Effector CD4-positive, alpha-beta T cell (primary cell): Measurements from ENCODE around the gene GAB2.

Source experiments
- DNase-seq: peaks from one replicate; pipeline ENCODE4 v3.0.0-alpha.2; 2020

Gene GAB2

DNA sequence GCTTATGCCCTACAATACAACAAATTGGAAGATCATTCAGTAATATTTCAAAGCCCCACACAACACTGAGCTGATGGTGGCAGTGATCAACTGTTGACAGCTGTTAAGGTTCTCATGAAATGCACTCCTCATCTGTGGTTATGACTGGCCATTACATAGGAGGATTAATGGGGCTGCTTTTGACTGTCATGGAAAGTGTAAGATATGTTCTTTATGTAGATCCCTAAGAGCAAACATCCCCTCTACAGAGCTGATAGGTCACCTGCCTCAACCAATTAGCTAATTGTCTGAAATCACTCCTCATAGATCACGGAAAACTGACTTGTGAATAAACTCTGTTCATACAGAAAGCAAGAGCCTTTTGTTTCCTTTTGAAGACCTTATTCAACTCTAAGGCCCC is 78.1 kb downstream of the GAB2 start:
- DNase-seq = no peak

- DNase-seq = no peak
Measured at GRCh38 chr11:78338702-78339101, 78.9 kb downstream of the GAB2 start.

DNA sequence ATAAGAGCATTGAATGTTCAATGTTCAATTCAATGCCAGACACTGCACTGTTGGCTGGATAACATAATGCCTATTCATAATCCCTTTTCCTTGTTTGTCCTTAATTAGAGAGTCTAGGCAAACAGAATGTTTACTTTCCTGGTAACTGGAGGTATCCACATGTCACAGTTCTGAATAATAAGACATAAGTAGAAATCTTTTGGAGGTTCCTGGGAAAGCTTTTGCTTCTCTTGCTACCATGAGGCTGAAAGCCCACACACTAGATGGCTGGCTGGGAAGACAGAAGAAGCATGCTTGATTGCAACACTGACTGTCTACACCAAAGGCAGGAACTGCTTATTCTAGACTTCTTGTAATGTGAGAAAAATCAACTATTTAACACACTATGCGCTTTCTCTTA is 79.5 kb downstream of the GAB2 start:
- no peak for DNase-seq

DNA sequence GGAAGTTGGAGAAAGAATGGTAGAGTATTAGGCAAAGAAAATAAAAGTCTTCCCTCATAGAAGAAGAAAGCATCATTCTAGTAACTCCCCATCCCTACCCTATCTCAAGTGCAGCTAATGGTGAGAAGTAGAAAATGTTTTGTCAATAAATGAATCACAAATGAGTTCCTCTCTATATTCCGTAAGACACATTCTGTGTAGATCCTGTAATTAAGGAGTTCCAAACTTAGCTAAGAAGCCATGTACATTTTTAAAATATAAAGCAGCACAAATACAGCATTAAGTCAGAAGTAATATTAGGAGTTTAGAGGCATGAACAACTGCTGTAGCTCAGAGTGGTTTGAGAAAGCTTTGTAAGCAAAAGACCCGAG is 80.1 kb downstream of the GAB2 start:
- DNase-seq = no peak

GRCh38 chr11:78336877-78337553 is 80.6 kb downstream of the GAB2 start:
- no peak for DNase-seq

DNA sequence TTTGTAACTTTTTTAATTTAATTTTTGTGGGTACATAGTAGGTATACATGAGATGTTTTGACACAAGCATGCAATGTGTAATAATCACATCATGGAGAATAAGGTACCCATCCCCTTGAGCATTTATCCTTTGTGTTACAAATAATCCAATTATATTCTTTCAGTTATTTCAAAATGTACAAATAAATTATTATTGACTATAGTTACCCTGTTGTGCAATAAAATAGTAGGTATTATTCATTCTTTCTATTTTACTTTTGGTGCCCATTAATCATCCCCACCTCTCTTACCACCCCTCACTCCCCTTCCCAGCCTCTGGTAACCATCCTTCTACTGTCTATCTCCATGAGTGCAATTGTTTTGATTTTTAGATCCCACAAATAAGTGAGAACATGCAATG is 83.5 kb downstream of the GAB2 start:
- DNase-seq = no peak

DNA sequence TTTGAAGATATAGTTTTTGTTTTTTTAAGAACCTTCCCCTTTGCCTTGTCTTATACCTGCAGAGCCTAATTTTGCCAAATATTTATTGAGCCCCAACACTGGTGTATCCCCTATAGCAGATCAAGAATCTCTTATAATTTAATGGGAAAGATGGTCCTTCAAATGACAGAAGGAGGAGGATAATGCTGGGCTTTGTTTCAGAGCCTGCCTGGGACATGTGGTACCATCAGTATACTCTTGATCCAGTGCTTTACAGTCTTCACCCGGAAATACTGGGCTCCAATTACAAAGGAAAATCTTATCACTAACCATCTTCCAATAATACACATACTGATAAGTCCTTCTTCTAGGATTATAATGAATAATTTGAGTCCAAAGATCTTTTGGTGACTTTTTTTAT is 84.7 kb downstream of the GAB2 start:
- DNase-seq = no peak

- DNase-seq = no peak
Measured at GRCh38 chr11:78332174-78332866, 85.3 kb downstream of the GAB2 start.

- no peak for DNase-seq
Measured at GRCh38 chr11:78331711-78332110, 85.9 kb downstream of the GAB2 start.

- no peak for DNase-seq
Measured at GRCh38 chr11:78330361-78330760, 87.3 kb downstream of the GAB2 start.

DNA sequence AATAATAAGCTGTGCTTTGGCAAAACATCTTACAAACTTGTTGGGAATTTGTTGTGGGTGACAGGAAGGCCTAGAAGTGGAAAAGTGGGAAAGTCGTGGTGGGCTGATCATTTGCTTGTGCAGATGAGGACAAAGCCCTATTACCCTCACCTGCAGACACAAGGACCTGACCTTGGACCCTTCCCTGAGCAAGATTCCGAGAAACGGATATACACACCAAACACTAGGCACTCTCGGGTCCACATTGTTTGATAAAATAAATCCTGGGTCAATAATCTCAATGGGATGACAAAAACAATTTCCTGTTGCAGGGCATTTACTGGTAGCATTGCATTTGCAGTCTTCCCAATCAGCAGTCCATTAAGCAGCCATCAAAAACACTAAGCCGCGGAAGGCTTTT is 89.7 kb downstream of the GAB2 start:
- DNase-seq = no peak

- no peak for DNase-seq
Measured at GRCh38 chr11:78325274-78325781, 92.3 kb downstream of the GAB2 start.

DNA sequence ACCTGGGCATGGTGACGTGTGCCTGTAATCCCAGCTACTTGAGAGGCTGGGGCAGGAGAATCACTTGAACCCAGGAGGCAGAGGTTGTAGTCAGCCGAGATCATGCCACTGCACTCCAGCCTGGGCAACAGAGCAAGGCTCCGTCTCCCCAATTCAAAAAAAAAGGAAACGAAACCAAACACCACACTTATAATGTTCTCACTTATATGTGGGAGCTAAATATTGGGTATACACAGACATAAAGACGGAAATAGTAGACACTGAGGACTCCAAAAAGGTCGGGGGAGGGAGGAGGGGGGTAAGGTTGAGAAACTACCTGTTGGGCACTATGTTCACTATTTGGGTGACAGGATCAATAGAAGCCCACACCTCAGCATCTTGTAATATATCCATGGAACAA is 94.3 kb downstream of the GAB2 start:
- no peak for DNase-seq

GRCh38 chr11:78319453-78319955 is 98.1 kb downstream of the GAB2 start:
- DNase-seq = no peak

GRCh38 chr11:78318321-78319114 is 99.1 kb downstream of the GAB2 start:
- DNase-seq = no peak

GRCh38 chr11:78315724-78316123 is 101.9 kb downstream of the GAB2 start:
- DNase-seq = no peak

DNA sequence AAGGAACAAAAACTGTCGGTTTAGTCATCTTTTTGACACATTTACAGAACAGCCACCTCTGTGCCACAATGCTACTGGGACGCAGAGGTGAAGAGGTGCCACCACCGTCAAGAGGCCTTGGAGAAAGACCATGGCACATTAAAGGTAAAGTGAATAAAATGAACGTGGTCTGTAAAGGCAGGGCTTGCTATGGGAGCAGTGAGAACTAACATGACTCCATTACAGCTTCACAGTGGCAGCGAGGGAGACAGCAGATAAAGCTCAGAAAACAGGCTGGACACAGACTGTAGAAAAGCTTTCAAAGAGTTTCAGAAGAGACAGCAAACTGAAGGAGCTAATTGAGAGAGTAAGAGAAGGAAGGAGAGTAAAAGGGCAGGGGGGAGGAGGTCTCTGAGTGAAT is 102.9 kb downstream of the GAB2 start:
- no peak for DNase-seq

GRCh38 chr11:78313898-78314297 is 103.7 kb downstream of the GAB2 start:
- DNase-seq = no peak

DNA sequence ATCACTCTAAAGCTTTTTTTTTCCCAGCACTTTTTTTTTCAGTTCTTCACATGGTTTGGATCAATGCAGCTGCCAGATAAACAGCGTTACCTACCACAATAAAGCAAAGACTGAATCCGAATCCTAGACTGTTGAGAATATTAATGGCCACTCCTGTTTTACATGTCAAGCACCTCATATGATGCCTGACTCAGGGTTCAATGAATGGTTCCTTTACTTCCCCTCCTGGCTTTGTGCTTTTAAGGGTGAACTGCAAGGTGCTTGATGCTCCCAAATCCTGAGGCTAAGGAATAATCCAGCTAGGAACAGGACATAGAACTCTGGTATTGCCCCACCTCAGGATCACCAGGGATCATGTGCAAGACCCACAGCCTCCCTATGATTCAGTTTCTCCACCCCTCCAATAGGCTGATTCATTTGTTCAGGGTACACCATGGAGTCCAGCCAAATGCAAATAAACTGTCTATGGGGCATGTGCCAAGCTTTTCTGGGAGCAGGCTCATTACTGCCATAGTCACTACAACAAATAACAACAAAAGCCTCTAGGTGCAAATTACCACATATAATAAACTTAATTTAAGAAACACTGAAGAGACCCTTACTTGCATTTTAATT is 104.3 kb downstream of the GAB2 start:
- no peak for DNase-seq

DNA sequence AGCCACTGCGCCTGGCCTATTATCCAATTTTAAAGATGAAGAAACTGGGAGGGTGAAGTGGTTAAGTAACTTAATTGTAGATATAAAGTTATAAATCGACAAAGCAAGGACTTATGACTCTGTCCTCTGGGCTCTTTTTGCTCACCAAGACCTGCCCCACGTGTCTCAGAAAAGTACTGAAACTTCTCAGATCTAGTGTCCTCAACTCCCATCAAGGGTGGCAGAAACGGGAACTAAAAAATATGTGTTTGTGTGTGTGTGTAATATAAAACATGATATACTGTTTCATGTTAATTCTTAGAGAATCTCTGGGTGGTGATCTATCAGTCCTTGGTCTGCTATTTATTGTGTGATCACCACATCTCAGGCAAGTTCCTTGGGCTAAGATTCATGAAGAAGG is 104.9 kb downstream of the GAB2 start:
- no peak for DNase-seq

- DNase-seq = no peak
Measured at GRCh38 chr11:78311702-78312371, 105.8 kb downstream of the GAB2 start.

DNA sequence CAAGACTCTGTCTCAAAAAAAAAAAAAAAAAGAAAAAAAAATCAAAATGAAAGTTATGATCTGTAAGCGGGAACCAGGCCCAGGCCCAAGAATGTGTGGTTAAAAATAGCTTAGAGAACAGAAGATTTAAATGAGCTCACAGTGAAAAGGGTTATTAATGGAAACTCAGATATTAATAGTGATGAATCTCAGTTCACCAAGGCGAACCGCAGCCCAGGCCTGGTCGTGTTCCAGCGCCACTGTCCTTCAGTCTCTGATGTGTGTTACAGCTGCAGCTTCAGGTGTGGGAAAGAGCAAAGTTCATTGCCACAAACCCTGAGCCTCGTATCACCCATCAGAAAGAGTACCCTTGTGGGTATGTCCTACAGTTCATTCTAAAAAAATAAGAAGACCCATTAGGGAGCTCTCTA is 107.1 kb downstream of the GAB2 start:
- DNase-seq = no peak

DNA sequence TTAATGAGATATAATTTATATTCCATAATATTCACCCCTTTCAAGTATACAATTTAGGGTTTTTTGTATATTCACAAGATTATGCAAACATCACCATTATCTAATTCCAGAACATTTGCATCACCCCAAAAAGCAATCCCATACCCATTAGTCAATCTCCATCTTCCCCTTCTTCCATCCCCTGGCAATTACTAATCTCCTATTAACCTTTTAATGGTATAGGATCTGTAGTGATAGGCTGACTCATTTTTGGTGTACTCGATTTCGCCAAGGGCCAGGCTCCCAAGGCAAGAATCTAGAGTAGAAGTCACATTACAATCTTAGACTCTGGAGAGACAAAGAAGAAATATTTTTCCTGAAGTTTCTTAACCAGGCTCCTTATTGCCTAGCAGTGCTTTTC is 113.4 kb downstream of the GAB2 start:
- DNase-seq = no peak
